GM06990 (cell line): ENCODE data around the gene RAB39B.
"Not testable (repeated sequence)": the region's sequence is repeated elsewhere in the genome, so short reads cannot be mapped to it uniquely, and the experiment has no call there.

ENCODE experiments used
- DNase-seq: peaks from one replicate; pipeline ENCODE4 v3.0.0-alpha.2; 2011; ENCODE audit not compliant: insufficient read length; ENCODE audit errors: extremely low read depth
- H3K27me3 ChIP-seq: replicated peaks from 2 replicates; pipeline ENCODE4 v1.6.0; 2011; ENCODE audit warnings: low read length; ENCODE audit not compliant: control insufficient read depth, insufficient read depth
- H3K36me3 ChIP-seq: 2 replicates; pipeline ENCODE4 v1.5.1; 2011; ENCODE audit warnings: low read length; ENCODE audit not compliant: control insufficient read depth, insufficient read depth
- H3K4me3 ChIP-seq: replicated peaks from 2 replicates; pipeline ENCODE4 v1.5.1; 2011; ENCODE audit warnings: low read depth, mild to moderate bottlenecking, control low read depth, low read length
- TF ChIP-seq, protein P1 (sequence below): IDR thresholded peaks from 2 replicates; pipeline ENCODE4 v1.5.1; 2011; ENCODE audit warnings: low read length, control low read depth, mild to moderate bottlenecking, inconsistent platforms; ENCODE audit not compliant: insufficient read depth, poor library complexity, severe bottlenecking

The RAB39B gene, protein sequence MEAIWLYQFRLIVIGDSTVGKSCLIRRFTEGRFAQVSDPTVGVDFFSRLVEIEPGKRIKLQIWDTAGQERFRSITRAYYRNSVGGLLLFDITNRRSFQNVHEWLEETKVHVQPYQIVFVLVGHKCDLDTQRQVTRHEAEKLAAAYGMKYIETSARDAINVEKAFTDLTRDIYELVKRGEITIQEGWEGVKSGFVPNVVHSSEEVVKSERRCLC

DNA sequence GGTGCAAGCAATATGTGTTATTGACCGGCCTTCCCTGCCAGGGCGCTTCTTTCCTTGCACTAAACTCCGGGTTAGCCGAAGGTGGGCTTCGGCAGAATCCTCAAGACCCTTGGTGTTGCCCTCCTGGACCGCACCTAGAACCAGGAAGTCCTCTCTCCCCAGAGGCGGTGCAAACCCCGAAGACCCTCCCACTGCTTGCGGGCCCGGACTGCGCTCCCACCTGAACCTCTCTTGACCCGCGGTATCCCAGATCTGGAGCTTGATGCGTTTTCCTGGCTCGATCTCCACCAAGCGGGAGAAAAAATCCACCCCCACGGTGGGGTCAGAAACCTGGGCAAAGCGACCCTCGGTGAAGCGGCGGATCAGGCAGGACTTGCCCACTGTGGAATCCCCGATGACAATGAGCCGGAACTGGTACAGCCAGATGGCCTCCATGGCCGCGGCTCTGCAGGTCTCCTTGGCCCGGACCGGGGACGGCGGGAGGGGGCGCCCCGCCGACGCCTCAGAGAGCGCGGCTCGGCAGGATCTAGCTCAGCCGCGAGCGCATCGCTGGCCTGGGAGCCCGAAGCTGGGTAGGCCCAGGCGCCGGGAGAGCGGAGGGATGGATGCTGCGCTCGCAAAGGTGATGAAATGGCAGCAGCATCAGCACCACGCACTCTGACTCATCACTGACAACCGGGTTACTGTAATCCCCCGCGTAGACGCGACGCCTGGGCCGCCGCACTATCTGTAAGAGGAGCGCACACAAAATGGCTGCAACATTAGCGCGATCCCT is at the start of gene RAB39B:
Gene RAB39B, minus strand, starts transcription at position 638 of the 775 bp plus-strand sequence. Its CDS starts 203 bp downstream, at position 435.
- DNase-seq, result peak; percentile 77
- Histone ChIP-seq H3K27me3 (no peaks in the 10 kb centered on the region), H3K4me3 (peak within 1 kb of the TSS; percentile 77), H3K36me3 (no peaks in the 10 kb centered on the region; the same call in 1 of the 2 replicates)
- TF ChIP-seq, protein P1, sequence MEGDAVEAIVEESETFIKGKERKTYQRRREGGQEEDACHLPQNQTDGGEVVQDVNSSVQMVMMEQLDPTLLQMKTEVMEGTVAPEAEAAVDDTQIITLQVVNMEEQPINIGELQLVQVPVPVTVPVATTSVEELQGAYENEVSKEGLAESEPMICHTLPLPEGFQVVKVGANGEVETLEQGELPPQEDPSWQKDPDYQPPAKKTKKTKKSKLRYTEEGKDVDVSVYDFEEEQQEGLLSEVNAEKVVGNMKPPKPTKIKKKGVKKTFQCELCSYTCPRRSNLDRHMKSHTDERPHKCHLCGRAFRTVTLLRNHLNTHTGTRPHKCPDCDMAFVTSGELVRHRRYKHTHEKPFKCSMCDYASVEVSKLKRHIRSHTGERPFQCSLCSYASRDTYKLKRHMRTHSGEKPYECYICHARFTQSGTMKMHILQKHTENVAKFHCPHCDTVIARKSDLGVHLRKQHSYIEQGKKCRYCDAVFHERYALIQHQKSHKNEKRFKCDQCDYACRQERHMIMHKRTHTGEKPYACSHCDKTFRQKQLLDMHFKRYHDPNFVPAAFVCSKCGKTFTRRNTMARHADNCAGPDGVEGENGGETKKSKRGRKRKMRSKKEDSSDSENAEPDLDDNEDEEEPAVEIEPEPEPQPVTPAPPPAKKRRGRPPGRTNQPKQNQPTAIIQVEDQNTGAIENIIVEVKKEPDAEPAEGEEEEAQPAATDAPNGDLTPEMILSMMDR, result peak; percentile 4

DNA sequence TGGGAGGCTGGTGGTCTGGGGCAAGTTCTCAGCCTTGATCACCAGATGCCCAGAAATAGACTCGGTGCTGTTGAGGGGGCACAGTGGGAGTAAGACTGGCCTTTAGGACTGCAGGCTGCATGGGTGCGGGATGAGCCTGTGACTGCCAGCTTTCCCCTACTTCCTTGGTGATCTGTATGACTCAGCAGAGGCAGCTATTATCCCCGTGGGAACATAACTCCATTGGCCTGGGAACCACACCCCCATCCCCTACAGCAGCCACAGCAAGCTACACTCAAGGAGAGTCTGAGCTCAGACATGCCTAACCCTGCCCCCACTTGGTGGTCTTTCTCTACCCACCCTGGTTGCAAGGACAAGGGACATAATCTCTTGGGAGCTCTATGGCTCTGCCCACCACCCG is 49.5 kb upstream of the RAB39B start:
- H3K36me3 ChIP-seq, result no peaks in the 10 kb centered on the region
- no peak for DNase-seq
- TF ChIP-seq, protein P1, result no peak
- H3K4me3 ChIP-seq, result no peak overlapping the region
- H3K27me3 ChIP-seq, result no peaks in the 10 kb centered on the region

DNA sequence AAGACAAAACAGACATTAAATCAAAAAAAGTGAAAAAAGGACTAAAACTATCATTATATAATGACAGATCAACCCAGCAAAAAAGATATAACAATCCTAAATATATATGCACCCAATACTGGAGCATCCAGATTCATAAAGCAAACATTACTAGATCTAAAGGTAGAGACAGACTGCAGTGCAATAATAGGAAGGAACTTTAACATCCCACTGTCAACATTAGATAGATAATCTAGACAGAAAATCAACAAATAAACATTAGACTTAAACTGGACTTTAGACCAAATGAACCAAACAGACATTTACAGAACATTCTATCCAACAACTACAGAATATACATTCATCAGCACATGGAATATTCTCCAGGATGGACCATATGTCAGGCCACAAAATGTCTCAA is 29.5 kb upstream of the RAB39B start:
- Histone ChIP-seq H3K4me3 (no peak overlapping the region), H3K36me3 (no peaks in the 10 kb centered on the region), H3K27me3 (no peaks in the 10 kb centered on the region)
- TF ChIP-seq, protein P1, result no peak
- DNase-seq, result no peak

DNA sequence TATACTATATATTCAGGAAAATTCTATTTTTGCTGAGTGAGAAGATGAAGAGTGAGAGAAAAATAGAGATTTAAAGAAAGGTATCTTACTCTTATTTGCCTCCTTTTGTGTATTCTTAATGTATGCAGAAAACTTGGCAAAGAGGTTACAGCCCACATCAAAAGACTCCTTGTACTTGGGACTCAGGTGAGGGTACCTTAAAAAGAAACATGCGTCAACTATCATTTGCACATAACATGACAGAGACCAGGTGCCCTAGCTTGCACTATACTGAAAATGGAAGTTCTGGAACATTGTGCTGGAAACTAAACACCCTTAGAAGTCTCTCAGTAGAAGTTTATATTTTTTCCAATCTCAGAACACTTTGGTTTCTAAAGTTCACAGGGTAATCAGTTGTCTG is 15.6 kb upstream of the RAB39B start:
- H3K36me3 ChIP-seq, result no peaks in the 10 kb centered on the region
- no peak for DNase-seq
- H3K4me3 ChIP-seq, result no peak overlapping the region
- TF ChIP-seq, protein P1, result no peak
- H3K27me3 ChIP-seq, result no peaks in the 10 kb centered on the region

DNA sequence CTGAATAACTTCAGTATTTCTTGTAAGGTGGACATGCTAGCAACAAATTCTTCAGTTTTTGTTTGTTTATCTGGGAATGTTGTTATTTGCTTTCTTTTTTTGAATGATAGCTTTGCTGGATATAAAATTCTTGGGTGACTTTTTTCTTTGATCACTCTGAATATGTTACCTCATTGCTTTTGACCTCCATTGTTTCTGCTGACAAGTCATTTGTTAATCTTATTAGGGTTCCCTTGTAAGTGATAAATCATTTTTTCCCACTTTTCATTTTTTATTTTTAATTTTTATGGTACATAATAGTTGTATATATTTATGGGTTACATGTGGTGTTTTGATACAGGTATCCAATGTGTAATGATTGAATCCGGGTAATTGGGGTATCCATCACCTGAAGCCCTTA is 6.7 kb upstream of the RAB39B start:
- no peak for DNase-seq
- TF ChIP-seq, protein P1, result no peak
- no peak overlapping the region for H3K4me3 ChIP-seq
- no peaks in the 10 kb centered on the region for H3K36me3 ChIP-seq
- no peaks in the 10 kb centered on the region for H3K27me3 ChIP-seq

DNA sequence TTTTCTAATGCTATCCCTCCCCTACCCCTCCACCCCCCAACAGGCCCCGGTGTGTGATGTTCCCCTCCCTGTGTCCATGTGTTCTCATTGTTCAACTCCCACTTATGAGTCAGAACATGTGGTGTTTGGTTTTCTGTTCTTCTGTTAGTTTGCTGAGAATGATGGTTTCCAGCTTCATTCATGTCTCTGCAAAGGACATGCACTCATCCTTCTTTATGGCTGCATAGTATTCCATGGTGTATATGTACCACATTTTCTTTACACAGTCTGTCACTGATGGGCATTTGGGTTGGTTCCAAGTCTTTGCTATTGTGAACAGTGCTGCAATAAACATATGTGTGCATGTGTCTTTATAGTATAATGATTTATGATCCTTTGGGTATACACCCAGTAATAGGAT is 3.7 kb upstream of the RAB39B start:
- not testable (repeated sequence) for DNase-seq, H3K27me3 ChIP-seq, H3K36me3 ChIP-seq, H3K4me3 ChIP-seq
